ENCODE measurements around the gene CCDC61. TPM values are rescaled to one million over a fixed set of nuclear protein-coding genes. Genes with fewer than 3 reads are reported as not detected.

CCDC61 gene
- total and polyA plus RNA-seq, 2 of the 8 experiments (the other 6 are each of a cell fraction or from before 2014, with no cell fraction given) = 7.8 to 17.4 TPM

GRCh38 chr19:45962021-45962420 is 33.2 kb upstream of the CCDC61 start:
- no peak for FAIRE-seq
- Histone ChIP-seq H2BK15ac (ENCODE audit: low read length) (no peak overlapping the region), H3K79me1 (ENCODE audit: low read depth, low read length) (no peaks in the 10 kb centered on the region), H3K27ac (ENCODE audit: low read depth, low read length) (no peak overlapping the region), H3K79me2 (ENCODE audit: control insufficient read depth in 1 of 2, insufficient read depth in 2 of 2, low read length in 2 of 2) (no peaks in the 10 kb centered on the region), H4K20me1 (replicated peaks in 1 of 2; ENCODE audit: control insufficient read depth in 1 of 2, insufficient read depth in 2 of 2, low read length in 2 of 2) (peaks cover 0 to 4% of the 10 kb centered on the region in 2 experiments), H3K27me3 (replicated peaks in 1 of 4; ENCODE audit: control insufficient read depth in 3 of 4, extremely low read depth in 1 of 4, insufficient read depth in 3 of 4, low read length in 3 of 4) (peaks cover 0 to 2% (median 0%) of the 10 kb centered on the region in 4 experiments; a peak in 1 of 7 replicates), H3K4me2 (ENCODE audit: insufficient read depth in 1 of 2, low read depth in 2 of 2, low read length in 2 of 2) (no peak overlapping the region), H3K14ac (ENCODE audit: insufficient read length) (no peak overlapping the region), H3K4me3 (ENCODE audit: extremely low read depth in 1 of 4, insufficient read depth in 2 of 4, low read depth in 3 of 4, low read length in 4 of 4) (no peak overlapping the region), H4K5ac (ENCODE audit: insufficient read length, low read depth, low read length) (no peak overlapping the region), H3K18ac (ENCODE audit: extremely low read depth, low read length) (no peak overlapping the region), H3K36me3 (ENCODE audit: control insufficient read depth in 2 of 4, insufficient read depth in 4 of 4, low read length in 3 of 4) (peaks cover 0 to 10% (median 3%) of the 10 kb centered on the region in 4 experiments; a peak in 3 of 8 replicates), H4K91ac (replicated peaks; ENCODE audit: insufficient read length, low read length) (no peak overlapping the region), H3K23me2 (ENCODE audit: low read depth, low read length) (peaks cover 6% of the 10 kb centered on the region; the same call in 1 of the 2 replicates), H2BK120ac (replicated peaks; ENCODE audit: low read depth, low read length) (no peak overlapping the region), H3K9me3 (ENCODE audit: insufficient read depth in 2 of 2, low read depth in 1 of 2, low read length in 1 of 2) (no peaks in the 10 kb centered on the region), H3K4me1 (replicated peaks in 1 of 4; ENCODE audit: control insufficient read depth in 3 of 4, insufficient read depth in 4 of 4, low read length in 3 of 4) (peaks cover 0 to 9% (median 2%) of the 10 kb centered on the region in 4 experiments; a peak in 4 of 7 replicates), H2AK5ac (ENCODE audit: low read depth, low read length) (no peak overlapping the region; the same call in 1 of the 2 replicates), H3K56ac (replicated peaks; ENCODE audit: insufficient read length, low read depth, low read length) (no peak overlapping the region), H2AFZ (ENCODE audit: low read length) (no peak overlapping the region), H3K9ac (replicated peaks in 1 of 4; ENCODE audit: extremely low read depth in 1 of 4, low read depth in 3 of 4, low read length in 3 of 4) (no peak overlapping the region), H2BK5ac (ENCODE audit: low read depth, low read length) (no peak overlapping the region), H2BK12ac (ENCODE audit: low read depth, low read length) (0 out of 2 replicates have a peak overlapping the region, but pooled peaks have one; percentile 23), H3K4ac (replicated peaks; ENCODE audit: insufficient read length, low read depth, low read length) (no peak overlapping the region), H3K23ac (ENCODE audit: insufficient read length) (no peak overlapping the region), H2BK20ac (ENCODE audit: low read length) (no peak overlapping the region), H4K8ac (ENCODE audit: extremely low read depth, insufficient read depth, low read length) (no peak overlapping the region)
- ChIA-PET POLR2A (ENCODE audit: partially characterized antibody) (interaction anchor here (0.6 kb wide), 1 partner anchor 1456 kb away, joined by 4 read pairs; no protein-coding TSS in a partner anchor), CTCF (ENCODE audit: partially characterized antibody) (interaction anchor here (1.0 to 2.4 kb wide), 4 partner anchors 10 to 116 kb away, joined by 3 to 6 read pairs (median 4); no protein-coding TSS in a partner anchor)
- 92% methylated on average over 15 of the region's 15 CpGs; no CpG with 5 or more reads in 1 of the 2 experiments for WGBS, 2 experiments (ENCODE audit: extremely low coverage in 1 of 2, insufficient coverage in 1 of 2, insufficient read length in 1 of 2, insufficient replicate concordance in 2 of 2, low coverage in 1 of 2, low lambda C conversion rate in 2 of 2, missing lambda C conversion rate in 1 of 2)
- no peak for TF ChIP-seq HDAC6 (IDR thresholded peaks at IDR 0.05; ENCODE audit: low read depth, low read length)
- no peak for TF ChIP-seq JUN (IDR thresholded peaks at IDR 0.05; ENCODE audit: low read depth, low read length)
- TF ChIP-seq TCF12 (IDR thresholded peaks at IDR 0.05; ENCODE audit: low read depth, low read length) = no peak
- TF ChIP-seq, protein P1, sequence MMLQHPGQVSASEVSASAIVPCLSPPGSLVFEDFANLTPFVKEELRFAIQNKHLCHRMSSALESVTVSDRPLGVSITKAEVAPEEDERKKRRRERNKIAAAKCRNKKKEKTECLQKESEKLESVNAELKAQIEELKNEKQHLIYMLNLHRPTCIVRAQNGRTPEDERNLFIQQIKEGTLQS (IDR thresholded peaks at IDR 0.05; ENCODE audit: insufficient read depth, low read depth, low read length) = no peak
- TF ChIP-seq SP1 (IDR thresholded peaks at IDR 0.05; ENCODE audit: low read depth, low read length) = no peak
- no peak for DNase-seq (ENCODE audit: low read depth in 1 of 2, low spot score in 2 of 2)

Data from H1 (cell line).